Subcutaneous abdominal adipose tissue (tissue), 5 donors: ENCODE measurements around the gene DYRK1A.
"Not testable (repeated sequence)": the region's sequence is repeated elsewhere in the genome, so short reads cannot be mapped to it uniquely, and the experiment has no call there.

Experiments
- H3K27ac ChIP-seq: one replicate; pipeline ENCODE4 v1.7.0; 2013; ENCODE audit warnings: low read depth, mild to moderate bottlenecking, inconsistent platforms, low read length, moderate library complexity
- H3K27me3 ChIP-seq, 5 donors: one replicate each; pipeline ENCODE4 v1.7.0; 2013; ENCODE audit warnings: low read length in 5 of 5, inconsistent platforms in 1 of 5; ENCODE audit not compliant: control insufficient read depth in 5 of 5, insufficient read depth in 4 of 5
- H3K36me3 ChIP-seq, 5 donors: one replicate each; pipeline ENCODE4 v1.7.0; 2013; ENCODE audit warnings: low read length in 5 of 5; ENCODE audit not compliant: control insufficient read depth in 5 of 5, insufficient read depth in 5 of 5
- H3K4me1 ChIP-seq, 5 donors: one replicate each; pipeline ENCODE4 v1.7.0; 2013; ENCODE audit warnings: low read length in 5 of 5, mild to moderate bottlenecking in 3 of 5, moderate library complexity in 1 of 5; ENCODE audit not compliant: control insufficient read depth in 5 of 5, insufficient read depth in 5 of 5
- H3K4me3 ChIP-seq, 5 donors: one replicate each; pipeline ENCODE4 v1.7.0; 2013; ENCODE audit warnings: low read length in 5 of 5, low read depth in 1 of 5
- H3K9ac ChIP-seq, 5 donors: one replicate each; pipeline ENCODE4 v1.7.0; 2013; ENCODE audit warnings: low read length in 5 of 5, mild to moderate bottlenecking in 4 of 5, moderate library complexity in 3 of 5
- H3K9me3 ChIP-seq, 5 donors: one replicate each; pipeline ENCODE4 v1.7.0; 2013; ENCODE audit warnings: low read length in 5 of 5; ENCODE audit not compliant: control insufficient read depth in 5 of 5
- donor health status: healthy.
- donor health status: healthy.
- donor health status: healthy.
- donor health status: healthy.
- donor health status: healthy.

Gene DYRK1A

DNA sequence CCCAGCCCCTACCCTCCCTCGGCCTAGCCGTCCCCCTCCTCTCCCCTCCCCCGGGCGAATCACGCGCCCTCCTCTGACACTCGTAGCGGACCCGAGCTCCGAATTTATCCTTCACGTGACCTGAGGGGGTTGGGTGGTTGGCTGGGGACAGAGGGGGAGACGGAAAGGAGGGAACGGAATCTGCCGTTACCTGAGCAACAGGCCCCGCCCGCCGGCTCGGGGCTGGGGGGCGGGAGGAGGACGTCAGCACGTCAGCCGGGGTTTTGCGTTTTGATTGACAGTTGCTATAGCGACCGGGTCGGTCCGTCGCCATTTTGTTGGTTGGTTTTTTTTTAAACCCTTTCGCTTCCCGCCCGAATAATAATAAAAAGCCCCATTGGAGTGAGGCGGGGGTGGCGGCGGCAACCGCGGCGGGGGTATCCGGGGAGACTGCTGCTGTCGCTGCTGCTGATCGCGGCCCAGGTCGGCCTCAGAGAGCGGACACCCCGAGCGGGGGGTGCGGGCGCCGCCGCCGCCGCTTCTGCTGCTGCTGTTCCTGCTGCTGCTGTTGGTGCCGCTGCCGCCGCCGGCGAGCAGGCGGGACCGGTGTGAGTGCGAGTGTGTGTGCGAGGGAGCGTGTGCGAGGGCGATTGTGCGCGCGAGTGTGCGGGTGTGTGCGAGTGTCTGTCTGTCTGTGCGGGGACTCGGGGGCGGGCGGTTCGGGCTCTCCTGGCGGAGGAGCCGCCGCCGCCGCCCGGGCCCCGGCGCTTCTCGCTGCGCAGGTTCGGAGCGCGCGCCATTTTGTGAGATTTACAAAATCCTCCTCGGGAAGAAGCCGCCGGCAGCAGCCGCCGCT, at the start of gene DYRK1A:
Gene DYRK1A (plus strand): TSS at position 292 of the 835 bp plus-strand sequence. CDS start 53,602 bp downstream, outside the sequence.
- H3K36me3 ChIP-seq, result no peaks in the 10 kb centered on the region
- peak within 1 kb of the TSS; percentile 99 for H3K27ac ChIP-seq
- no peaks in the 10 kb centered on the region for H3K9me3 ChIP-seq
- peaks cover 0 to 44% (median 36%) of the 10 kb centered on the region in 5 donors for H3K4me1 ChIP-seq
- no peaks in the 10 kb centered on the region for H3K27me3 ChIP-seq
- peak within 1 kb of the TSS; percentile 63 to 99 (median 97) for H3K9ac ChIP-seq
- peak within 1 kb of the TSS; percentile 85 to 94 (median 93) for H3K4me3 ChIP-seq

DNA sequence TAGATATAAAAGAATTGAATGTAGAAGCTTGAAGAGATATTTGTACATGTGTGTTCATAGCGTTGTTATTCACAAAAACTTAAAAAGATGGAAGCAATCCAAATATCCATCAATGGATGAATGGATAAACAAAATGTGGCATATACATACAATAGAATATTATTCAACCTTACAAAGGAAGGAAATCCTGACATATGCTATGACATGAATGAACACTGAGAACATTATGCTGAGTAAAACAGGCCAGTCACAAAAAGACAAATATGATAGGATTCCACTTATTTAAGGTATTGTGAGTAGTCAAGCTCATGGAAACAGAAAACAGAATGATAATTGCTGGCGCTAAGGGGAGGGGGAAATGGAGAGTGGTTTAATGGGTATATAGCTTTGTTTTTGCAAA, 47.0 kb upstream of the DYRK1A start:
- no peak overlapping the region for H3K4me3 ChIP-seq
- no peaks in the 10 kb centered on the region for H3K27me3 ChIP-seq
- H3K36me3 ChIP-seq, result no peaks in the 10 kb centered on the region
- H3K9me3 ChIP-seq, result peaks cover 0 to 19% (median 6%) of the 10 kb centered on the region in 5 donors
- no peaks in the 10 kb centered on the region for H3K4me1 ChIP-seq
- H3K27ac ChIP-seq, result no peak overlapping the region
- no peak overlapping the region for H3K9ac ChIP-seq

DNA sequence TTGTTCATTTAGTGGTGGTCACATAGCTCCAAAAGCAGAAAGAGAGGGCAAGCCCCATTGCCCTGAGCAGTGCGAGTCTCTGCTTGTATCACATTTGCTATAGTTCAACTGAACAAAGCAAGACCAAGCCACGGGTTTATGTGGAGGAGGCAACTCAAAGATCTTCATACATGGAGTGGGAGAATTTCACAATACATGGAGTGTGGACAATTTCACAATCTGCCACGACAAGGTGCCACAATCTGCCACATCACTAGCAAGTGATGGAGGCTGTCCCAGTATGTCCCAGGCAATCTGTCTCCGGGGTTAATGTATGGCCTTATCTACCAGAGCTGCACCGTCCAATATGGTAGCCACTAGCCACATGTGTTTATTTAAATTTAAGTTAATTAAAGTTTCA, 44.5 kb upstream of the DYRK1A start:
- Histone ChIP-seq H3K27me3 (no peaks in the 10 kb centered on the region), H3K9ac (no peak overlapping the region), H3K4me3 (no peak overlapping the region), H3K9me3 (peaks cover 0 to 13% (median 2%) of the 10 kb centered on the region in 5 donors), H3K36me3 (no peaks in the 10 kb centered on the region), H3K4me1 (no peaks in the 10 kb centered on the region), H3K27ac (no peak overlapping the region)

DNA sequence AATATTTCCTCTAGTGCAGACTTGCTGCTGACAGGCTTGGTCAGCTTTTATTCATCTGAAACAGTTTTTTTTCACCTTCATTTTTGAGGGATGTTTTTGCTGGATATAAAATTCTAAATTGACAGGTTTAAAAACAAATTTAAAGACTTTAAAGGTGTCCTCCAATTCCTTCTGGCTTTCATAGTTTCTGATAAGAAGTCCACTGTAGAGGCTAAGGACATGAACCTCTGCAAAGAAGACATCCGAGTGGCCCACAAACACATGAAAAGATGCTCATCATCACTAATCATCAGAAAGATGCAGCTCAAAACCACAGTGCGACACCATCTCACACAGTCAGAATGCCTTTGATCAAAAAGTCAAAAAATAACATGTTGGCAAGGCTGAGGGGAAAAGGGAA, 42.0 kb upstream of the DYRK1A start:
- H3K36me3 ChIP-seq, result no peaks in the 10 kb centered on the region

DNA sequence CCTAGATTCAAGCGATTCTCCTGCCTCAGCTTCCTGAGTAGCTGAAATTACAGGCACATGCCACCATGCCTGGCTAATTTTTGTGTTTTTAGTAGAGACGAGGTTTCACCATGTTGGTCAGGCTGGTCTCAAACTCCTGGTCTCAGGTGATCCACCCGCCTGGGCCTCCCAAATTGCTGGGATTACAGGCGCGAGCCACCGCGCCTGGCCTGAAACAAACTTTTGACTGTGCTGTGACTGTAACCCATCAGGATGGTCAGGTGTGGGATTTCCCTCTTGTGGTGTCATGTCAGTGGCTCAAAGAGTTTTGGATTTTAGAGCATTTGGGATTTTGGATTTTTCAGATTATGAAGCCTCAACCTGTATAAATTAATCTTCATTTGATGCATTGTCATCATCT, 38.4 kb upstream of the DYRK1A start:
- H3K4me1 ChIP-seq, H3K36me3 ChIP-seq, H3K4me3 ChIP-seq, H3K27ac ChIP-seq, H3K9ac ChIP-seq, H3K9me3 ChIP-seq, H3K27me3 ChIP-seq: not testable (repeated sequence)

More for the DNA sequence above, 42.0 kb upstream of the DYRK1A start:
- Histone ChIP-seq H3K9ac (no peak overlapping the region), H3K9me3 (peaks cover 0 to 5% (median 0%) of the 10 kb centered on the region in 5 donors), H3K27ac (no peak overlapping the region), H3K4me3 (no peak overlapping the region), H3K4me1 (no peaks in the 10 kb centered on the region), H3K27me3 (no peaks in the 10 kb centered on the region)

DNA sequence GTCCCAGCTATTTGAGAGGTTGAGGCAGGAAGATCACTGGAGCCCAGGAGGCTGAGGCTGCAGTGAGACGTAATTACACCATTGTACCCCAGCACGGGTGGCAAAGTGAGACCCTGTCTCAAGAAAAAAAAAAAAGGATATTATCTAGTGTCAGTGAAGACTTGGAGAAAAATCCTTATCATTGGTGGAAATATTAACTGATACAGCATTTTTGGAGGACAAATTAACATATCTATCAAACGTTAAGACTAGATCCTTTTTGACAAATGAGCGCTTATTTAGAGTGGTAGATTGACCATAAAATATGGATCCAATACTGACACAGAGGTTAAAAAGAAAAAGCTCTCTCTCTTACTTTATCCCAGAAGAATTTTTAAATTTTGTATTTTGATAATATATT, 35.2 kb upstream of the DYRK1A start:
- no peak overlapping the region for H3K4me3 ChIP-seq
- H3K4me1 ChIP-seq, result no peaks in the 10 kb centered on the region
- H3K36me3 ChIP-seq, result no peaks in the 10 kb centered on the region
- H3K9ac ChIP-seq, result no peak overlapping the region
- no peaks in the 10 kb centered on the region for H3K27me3 ChIP-seq
- H3K9me3 ChIP-seq, result no peaks in the 10 kb centered on the region
- H3K27ac ChIP-seq, result no peak overlapping the region

DNA sequence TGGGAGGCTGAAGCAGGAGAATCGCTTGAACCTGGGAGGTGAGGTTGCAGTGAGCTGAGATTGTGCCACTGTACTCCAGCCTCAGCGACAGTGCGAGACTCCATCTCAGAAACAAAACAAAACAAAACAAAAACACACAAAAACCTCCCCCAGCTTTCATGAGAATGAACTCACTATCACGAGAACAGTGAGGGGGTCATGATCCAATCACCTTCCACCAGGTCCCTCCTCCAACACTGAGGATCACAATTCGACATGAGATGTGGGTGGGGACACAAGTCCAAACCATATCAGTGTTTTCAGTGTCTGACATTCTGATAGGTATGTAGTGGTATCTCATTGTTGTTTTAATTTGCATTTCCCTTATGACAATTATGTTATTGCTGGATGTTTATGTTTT, 31.5 kb upstream of the DYRK1A start:
- H3K4me1 ChIP-seq, result peaks cover 0 to 3% (median 0%) of the 10 kb centered on the region in 5 donors
- H3K27me3 ChIP-seq, result no peaks in the 10 kb centered on the region
- H3K27ac ChIP-seq, result no peak overlapping the region
- no peak overlapping the region for H3K9ac ChIP-seq
- no peaks in the 10 kb centered on the region for H3K9me3 ChIP-seq
- H3K36me3 ChIP-seq, result no peaks in the 10 kb centered on the region
- no peak overlapping the region for H3K4me3 ChIP-seq

DNA sequence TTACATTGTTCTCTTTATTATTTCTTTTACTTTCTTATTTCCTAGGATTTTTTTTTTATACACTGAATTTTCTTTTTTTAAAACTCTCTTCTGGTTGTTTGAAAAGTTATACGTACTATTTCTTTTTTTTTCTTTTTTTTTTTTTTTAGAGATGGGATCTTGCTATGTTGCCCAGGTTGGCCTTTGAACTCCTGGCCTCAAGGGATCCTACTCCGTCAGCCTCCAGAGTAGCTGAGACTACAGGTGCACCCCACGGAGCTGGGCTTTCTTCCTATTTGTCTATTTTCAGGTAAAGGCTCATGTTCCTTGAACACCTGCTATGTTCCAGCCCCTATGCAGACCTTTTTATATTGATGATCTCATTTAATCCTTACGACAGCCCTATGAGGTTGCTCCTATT, 29.4 kb upstream of the DYRK1A start:
- Histone ChIP-seq H3K27ac (no peak overlapping the region), H3K9me3 (no peaks in the 10 kb centered on the region), H3K9ac (no peak overlapping the region), H3K36me3 (no peaks in the 10 kb centered on the region), H3K4me1 (peaks cover 0 to 6% (median 0%) of the 10 kb centered on the region in 5 donors), H3K27me3 (no peaks in the 10 kb centered on the region), H3K4me3 (no peak overlapping the region)

DNA sequence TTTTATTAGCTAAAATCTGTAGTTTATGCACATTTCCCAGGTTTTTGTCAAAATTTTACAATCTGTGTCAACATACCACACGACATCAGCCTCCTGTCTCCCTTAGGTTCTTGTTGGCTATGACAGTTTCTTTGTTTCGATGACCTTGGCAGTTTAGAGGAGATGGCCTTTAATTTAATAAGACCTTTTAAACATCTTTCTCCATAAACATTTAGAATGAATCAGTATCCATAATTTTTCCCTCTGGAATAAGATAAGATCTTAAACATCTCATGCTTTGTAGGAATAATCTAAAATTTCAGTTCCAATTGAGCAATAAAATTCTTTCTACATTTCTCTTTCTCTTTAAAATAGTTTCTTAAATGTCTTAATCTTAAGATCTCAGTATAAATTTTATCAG, 28.7 kb upstream of the DYRK1A start:
- H3K9ac ChIP-seq, result no peak overlapping the region
- H3K4me1 ChIP-seq, result peaks cover 0 to 6% (median 0%) of the 10 kb centered on the region in 5 donors
- H3K27ac ChIP-seq, result no peak overlapping the region
- H3K9me3 ChIP-seq, result no peaks in the 10 kb centered on the region
- H3K4me3 ChIP-seq, result no peak overlapping the region
- no peaks in the 10 kb centered on the region for H3K27me3 ChIP-seq
- no peaks in the 10 kb centered on the region for H3K36me3 ChIP-seq

DNA sequence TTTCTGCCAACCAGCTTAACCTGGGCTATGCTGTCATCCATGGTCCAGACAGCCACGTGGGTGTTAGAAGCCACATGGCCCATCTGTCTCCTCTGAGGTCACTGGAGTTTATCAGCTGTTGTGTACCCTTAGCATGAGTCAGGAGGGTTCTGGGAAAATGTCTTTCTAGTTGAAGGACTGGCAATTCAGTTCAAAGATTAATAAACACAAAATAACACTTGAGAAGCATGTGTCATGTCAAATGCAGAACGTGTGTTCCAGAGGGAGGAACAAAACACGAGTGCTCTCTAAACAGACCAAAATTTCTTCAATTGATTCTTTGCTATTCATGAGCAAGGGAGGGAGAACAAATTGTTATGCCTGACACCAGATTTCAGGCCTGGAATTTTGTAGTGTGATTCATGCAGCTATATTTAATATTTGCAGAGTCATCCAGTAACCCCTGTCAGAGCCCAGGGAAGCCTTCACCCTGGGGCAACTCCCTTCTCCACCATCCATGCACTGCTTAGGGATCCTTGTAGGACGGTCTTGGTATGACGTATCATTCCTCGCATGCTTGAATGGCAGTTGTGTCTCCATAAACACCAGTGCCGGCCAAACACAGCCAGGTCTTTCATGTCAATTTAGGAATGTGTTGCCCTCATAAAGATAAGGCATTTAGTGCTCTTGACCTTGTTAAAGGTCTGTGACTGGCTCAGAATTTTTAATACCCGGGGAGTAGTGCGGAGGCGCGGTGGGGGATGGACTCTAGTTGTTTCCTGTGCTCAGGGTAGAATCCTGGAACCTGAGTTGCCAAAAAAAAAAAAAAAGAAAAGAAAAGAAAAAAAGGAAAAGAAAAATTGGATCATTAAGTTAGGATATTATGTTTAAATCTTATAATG, 27.7 kb upstream of the DYRK1A start:
- Histone ChIP-seq H3K4me1 (peaks cover 0 to 6% (median 0%) of the 10 kb centered on the region in 5 donors), H3K27me3 (no peaks in the 10 kb centered on the region), H3K27ac (no peak overlapping the region), H3K4me3 (no peak overlapping the region), H3K9me3 (no peaks in the 10 kb centered on the region), H3K36me3 (no peaks in the 10 kb centered on the region), H3K9ac (no peak overlapping the region)
